K562 (cell line): ENCODE data around the gene CENPN. TPM values are rescaled to one million over a fixed set of nuclear protein-coding genes. Genes with fewer than 3 reads are reported as not detected.

Experiments used
- CSDE1 ChIP-seq, 2 experiments: fragments of 450-650 bp; IDR thresholded peaks; 2 replicates each; pipeline ENCODE4 v1.6.1; 2016; ENCODE audit warnings: mild to moderate bottlenecking in 1 of 2
- EZH2 ChIP-seq: IDR thresholded peaks from 2 replicates; pipeline ENCODE4 v1.6.1; 2012; ENCODE audit warnings: low read depth, mild to moderate bottlenecking, inconsistent platforms, low read length, borderline replicate concordance
- HDAC8 ChIP-seq: fragments of 450-650 bp; IDR thresholded peaks from 2 replicates; pipeline ENCODE4 v1.6.1; 2016; ENCODE audit warnings: mild to moderate bottlenecking, missing genetic modification characterization, moderate library complexity, missing compliant biosample characterization
- HMG20A ChIP-seq: fragments of 450-650 bp; formaldehyde crosslinking; conservative IDR thresholded peaks from 2 replicates; pipeline ENCODE4 v1.4.0; 2020; ENCODE audit warnings: mild to moderate bottlenecking, mixed read lengths
- MTA2 ChIP-seq: fragments of 450-650 bp; IDR thresholded peaks from 2 replicates; pipeline ENCODE4 v1.6.1; 2016; ENCODE audit warnings: low read depth
- NR0B1 ChIP-seq: fragments of 450-650 bp; IDR thresholded peaks from one replicate; pipeline ENCODE4 v1.6.1; 2018; ENCODE audit warnings: mild to moderate bottlenecking, moderate library complexity; ENCODE audit not compliant: partially characterized antibody
- PRPF4 ChIP-seq: fragments of 200-400 bp; formaldehyde crosslinking; IDR thresholded peaks from one replicate; pipeline ENCODE4 v1.6.1; 2017; ENCODE audit warnings: low read length, low read depth, mild to moderate bottlenecking; ENCODE audit not compliant: insufficient read depth, poor library complexity, severe bottlenecking
- RBBP5 ChIP-seq: fragments of 200-600 bp; sonication (generic); IDR thresholded peaks from 2 replicates; pipeline ENCODE4 v1.6.1; 2012; ENCODE audit warnings: borderline replicate concordance, mild to moderate bottlenecking, low read length, control low read depth, inconsistent platforms; ENCODE audit not compliant: insufficient read depth, poor library complexity, severe bottlenecking
- SPI1 ChIP-seq: IDR thresholded peaks from 2 replicates; pipeline ENCODE4 v1.6.1; 2011; ENCODE audit warnings: low read depth, low read length, control low read depth, borderline replicate concordance
- U2AF2 ChIP-seq: fragments of 200-400 bp; formaldehyde crosslinking; optimal IDR thresholded peaks from 2 replicates; pipeline ENCODE3; 2017; ENCODE audit warnings: low read depth, mild to moderate bottlenecking, low read length
- ZNF253 ChIP-seq: fragments of 250-450 bp; sonication (Bioruptor Pico); conservative IDR thresholded peaks from 2 replicates; pipeline ENCODE4 v1.6.1; 2021; ENCODE audit warnings: mild to moderate bottlenecking
- ZNF668 ChIP-seq: fragments of 250-450 bp; sonication (Bioruptor Pico); IDR thresholded peaks from 2 replicates; pipeline ENCODE4 v1.8.0; 2022; ENCODE audit warnings: mild to moderate bottlenecking, inconsistent platforms
- ZNF766 ChIP-seq: fragments of 200-800 bp; sonication (Bioruptor generic); conservative IDR thresholded peaks from 2 replicates; pipeline ENCODE4 v1.6.1; 2016; ENCODE audit warnings: missing genetic modification characterization, missing compliant biosample characterization
- polyA plus RNA-seq, 8 experiments: library from polyadenylated mRNA; depleted of rRNA in 4 of 8; stranded (reverse) in 5 of 8; unstranded in 3 of 8; fragments of >200 nt; fragmentation: Nextera tagmentation in 2 of 8; fragmentation: Illumina TruSeq in 1 of 8; extraction: Ambion mirVana in 2 of 8; extraction: Trizol in 1 of 8; gene quantifications; 2 replicates each; pipeline versions ENCODE4 v1.2.1 to v1.2.3, GENCODE V29; 2011 to 2014; ENCODE audit warnings: inconsistent platforms in 1 of 8, missing spikeins in 1 of 8
- total RNA-seq, 7 experiments: library from RNA; depleted of rRNA in 6 of 7; stranded (reverse); fragments of >200 nt in 6 of 7; fragmentation: Illumina TruSeq in 2 of 7; extraction: Trizol in 2 of 7; gene quantifications; 2 replicates each; pipeline versions ENCODE4 v1.2.1 to v1.2.3, GENCODE V29; 2011 to 2021; ENCODE audit warnings: low replicate concordance in 1 of 7
- TF ChIP-seq, protein P1 (sequence below): fragments of 450-650 bp; IDR thresholded peaks from 2 replicates; pipeline ENCODE4 v1.6.1; 2017; ENCODE audit warnings: mild to moderate bottlenecking, moderate library complexity
- TF ChIP-seq, protein P2 (sequence below): fragments of 450-650 bp; IDR thresholded peaks from 2 replicates; pipeline ENCODE4 v1.6.1; 2018; ENCODE audit not compliant: partially characterized antibody
- TF ChIP-seq, protein P3 (sequence below): fragments of 450-650 bp; formaldehyde crosslinking; IDR thresholded peaks from 2 replicates; pipeline ENCODE4 v1.4.0; 2020; ENCODE audit warnings: mild to moderate bottlenecking, moderate library complexity

CENPN gene
- total and polyA plus RNA-seq, 9 of the 15 experiments (the other 6 are each of a cell fraction or from before 2014, with no cell fraction given) = 92.3 to 384 (median 140) TPM

DNA sequence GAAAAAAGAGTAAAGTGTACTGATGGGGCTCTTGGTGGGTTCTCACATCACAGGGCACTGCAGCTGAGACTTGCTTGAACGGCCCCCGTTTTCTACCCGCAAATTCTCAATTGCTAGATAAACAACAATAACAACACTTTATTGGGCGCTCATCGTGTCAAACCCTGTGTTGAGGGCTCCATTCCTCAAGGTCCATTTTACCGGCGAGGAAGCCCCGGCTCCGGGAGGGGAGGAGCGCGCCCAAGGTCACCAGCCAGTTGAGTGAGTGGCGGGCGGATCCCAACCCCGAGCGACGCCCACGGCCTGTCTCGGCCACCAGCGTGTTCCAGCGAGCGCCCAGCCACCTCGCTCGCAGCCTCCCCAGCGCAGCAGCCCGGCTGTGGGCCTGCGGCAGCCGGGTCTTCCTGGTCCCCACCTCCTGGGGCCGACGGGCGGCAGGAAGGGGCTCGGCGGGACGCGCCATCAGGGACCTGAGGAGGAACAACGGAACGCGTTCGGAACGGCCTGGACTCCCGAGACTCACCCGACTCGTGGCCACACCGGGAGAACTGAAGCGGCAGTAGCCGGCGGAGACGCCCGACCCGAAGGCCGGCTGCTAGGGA lies 702 bp upstream of the CENPN start (continued):
- TF ChIP-seq NR0B1 (no peak), ZNF766 (CRISPR knock-in tag) (no peak), ZNF668 (CRISPR knock-in tag) (no peak), HDAC8 (tag) (0 out of 2 replicates have a peak, but pooled peaks have one; percentile 6), RBBP5 (peak; percentile 87), EZH2 (no peak), MTA2 (no peak), ZNF253 (CRISPR knock-in tag) (no peak), SPI1 (no peak), PRPF4 (peak; percentile 41), HMG20A (no peak), U2AF2 (no peak), CSDE1 (IDR thresholded peaks at IDR 0.05) (no peak)
- TF ChIP-seq, protein P1, sequence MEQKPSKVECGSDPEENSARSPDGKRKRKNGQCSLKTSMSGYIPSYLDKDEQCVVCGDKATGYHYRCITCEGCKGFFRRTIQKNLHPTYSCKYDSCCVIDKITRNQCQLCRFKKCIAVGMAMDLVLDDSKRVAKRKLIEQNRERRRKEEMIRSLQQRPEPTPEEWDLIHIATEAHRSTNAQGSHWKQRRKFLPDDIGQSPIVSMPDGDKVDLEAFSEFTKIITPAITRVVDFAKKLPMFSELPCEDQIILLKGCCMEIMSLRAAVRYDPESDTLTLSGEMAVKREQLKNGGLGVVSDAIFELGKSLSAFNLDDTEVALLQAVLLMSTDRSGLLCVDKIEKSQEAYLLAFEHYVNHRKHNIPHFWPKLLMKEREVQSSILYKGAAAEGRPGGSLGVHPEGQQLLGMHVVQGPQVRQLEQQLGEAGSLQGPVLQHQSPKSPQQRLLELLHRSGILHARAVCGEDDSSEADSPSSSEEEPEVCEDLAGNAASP = no peak
- TF ChIP-seq, protein P2, sequence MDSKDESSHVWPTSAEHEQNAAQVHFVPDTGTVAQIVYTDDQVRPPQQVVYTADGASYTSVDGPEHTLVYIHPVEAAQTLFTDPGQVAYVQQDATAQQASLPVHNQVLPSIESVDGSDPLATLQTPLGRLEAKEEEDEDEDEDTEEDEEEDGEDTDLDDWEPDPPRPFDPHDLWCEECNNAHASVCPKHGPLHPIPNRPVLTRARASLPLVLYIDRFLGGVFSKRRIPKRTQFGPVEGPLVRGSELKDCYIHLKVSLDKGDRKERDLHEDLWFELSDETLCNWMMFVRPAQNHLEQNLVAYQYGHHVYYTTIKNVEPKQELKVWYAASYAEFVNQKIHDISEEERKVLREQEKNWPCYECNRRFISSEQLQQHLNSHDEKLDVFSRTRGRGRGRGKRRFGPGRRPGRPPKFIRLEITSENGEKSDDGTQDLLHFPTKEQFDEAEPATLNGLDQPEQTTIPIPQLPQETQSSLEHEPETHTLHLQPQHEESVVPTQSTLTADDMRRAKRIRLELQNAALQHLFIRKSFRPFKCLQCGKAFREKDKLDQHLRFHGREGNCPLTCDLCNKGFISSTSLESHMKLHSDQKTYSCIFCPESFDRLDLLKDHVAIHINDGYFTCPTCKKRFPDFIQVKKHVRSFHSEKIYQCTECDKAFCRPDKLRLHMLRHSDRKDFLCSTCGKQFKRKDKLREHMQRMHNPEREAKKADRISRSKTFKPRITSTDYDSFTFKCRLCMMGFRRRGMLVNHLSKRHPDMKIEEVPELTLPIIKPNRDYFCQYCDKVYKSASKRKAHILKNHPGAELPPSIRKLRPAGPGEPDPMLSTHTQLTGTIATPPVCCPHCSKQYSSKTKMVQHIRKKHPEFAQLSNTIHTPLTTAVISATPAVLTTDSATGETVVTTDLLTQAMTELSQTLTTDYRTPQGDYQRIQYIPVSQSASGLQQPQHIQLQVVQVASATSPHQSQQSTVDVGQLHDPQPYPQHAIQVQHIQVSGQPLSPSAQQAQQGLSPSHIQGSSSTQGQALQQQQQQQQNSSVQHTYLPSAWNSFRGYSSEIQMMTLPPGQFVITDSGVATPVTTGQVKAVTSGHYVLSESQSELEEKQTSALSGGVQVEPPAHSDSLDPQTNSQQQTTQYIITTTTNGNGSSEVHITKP = no peak
- TF ChIP-seq, protein P3, sequence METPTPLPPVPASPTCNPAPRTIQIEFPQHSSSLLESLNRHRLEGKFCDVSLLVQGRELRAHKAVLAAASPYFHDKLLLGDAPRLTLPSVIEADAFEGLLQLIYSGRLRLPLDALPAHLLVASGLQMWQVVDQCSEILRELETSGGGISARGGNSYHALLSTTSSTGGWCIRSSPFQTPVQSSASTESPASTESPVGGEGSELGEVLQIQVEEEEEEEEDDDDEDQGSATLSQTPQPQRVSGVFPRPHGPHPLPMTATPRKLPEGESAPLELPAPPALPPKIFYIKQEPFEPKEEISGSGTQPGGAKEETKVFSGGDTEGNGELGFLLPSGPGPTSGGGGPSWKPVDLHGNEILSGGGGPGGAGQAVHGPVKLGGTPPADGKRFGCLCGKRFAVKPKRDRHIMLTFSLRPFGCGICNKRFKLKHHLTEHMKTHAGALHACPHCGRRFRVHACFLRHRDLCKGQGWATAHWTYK = no peak
